HG03571 (cell line): Measurements from ENCODE around the gene TPPP2.

ENCODE experiments used
- ATAC-seq: cut with Tn5 transposase; IDR thresholded peaks from one replicate; pipeline ENCODE4 v1.9.1; 2021; ENCODE audit not compliant: unreplicated experiment

The TPPP2 gene

GRCh38 chr14:21056520-21057163 lies 26.6 kb downstream of the TPPP2 start:
- ATAC-seq, result no peak

GRCh38 chr14:21057803-21058675 lies 28.0 kb downstream of the TPPP2 start, which contains the start of gene RNASE8:
RNASE8 (plus strand) TSS chr14:21057822; CDS start chr14:21057893, 71 bp downstream.
- ATAC-seq, result no peak

- ATAC-seq, result no peak
Measured at GRCh38 chr14:21058903-21059302, 28.9 kb downstream of the TPPP2 start.

- ATAC-seq, result no peak
Measured at GRCh38 chr14:21059842-21060613, 30.0 kb downstream of the TPPP2 start.

- ATAC-seq, result no peak
Measured at GRCh38 chr14:21060614-21061346, 30.8 kb downstream of the TPPP2 start.

- no peak for ATAC-seq
Measured at GRCh38 chr14:21061347-21061668, 31.3 kb downstream of the TPPP2 start.

- no peak for ATAC-seq
Measured at GRCh38 chr14:21063479-21063878, 33.5 kb downstream of the TPPP2 start.

GRCh38 chr14:21066882-21067502 lies 37.0 kb downstream of the TPPP2 start:
- no peak for ATAC-seq

- no peak for ATAC-seq
Measured at GRCh38 chr14:21068521-21069387, 38.7 kb downstream of the TPPP2 start.

GRCh38 chr14:21069388-21070082 lies 39.5 kb downstream of the TPPP2 start:
- ATAC-seq, result no peak

- ATAC-seq, result no peak
Measured at GRCh38 chr14:21070083-21070609, 40.1 kb downstream of the TPPP2 start, which contains the start of gene ARHGEF40. ARHGEF40 (plus strand) TSS chr14:21070304; CDS start chr14:21070397, 93 bp downstream.

GRCh38 chr14:21070610-21071224 lies 40.7 kb downstream of the TPPP2 start:
- ATAC-seq, result no peak

- peak; percentile 69 for ATAC-seq
Measured at GRCh38 chr14:21071225-21072030, 41.4 kb downstream of the TPPP2 start.

- ATAC-seq, result no peak
Measured at GRCh38 chr14:21072031-21072473, 42.0 kb downstream of the TPPP2 start.

GRCh38 chr14:21072781-21073339 lies 42.8 kb downstream of the TPPP2 start:
- ATAC-seq, result no peak

GRCh38 chr14:21073921-21074320 lies 43.9 kb downstream of the TPPP2 start:
- no peak for ATAC-seq
